Esophagus muscularis mucosa (tissue), 4 donors: ENCODE results near the gene LTBP4. TPM values are rescaled to one million over a fixed set of nuclear protein-coding genes. Genes with fewer than 3 reads are reported as not detected.
A peak's percentile ranks its signal among the peaks of the same experiment; 100 is the strongest.
"Not testable (repeated sequence)": the region's sequence is repeated elsewhere in the genome, so short reads cannot be mapped to it uniquely, and the experiment has no call there.

Experiments
- DNase-seq: peaks from one replicate; pipeline ENCODE4 v3.0.0-alpha.2; 2017; ENCODE audit errors: extremely low spot score
- H3K27ac ChIP-seq, 4 donors: fragments of 200-600 bp; sonication (generic); replicated peaks in 1 of 4; 1 replicate in 3 of 4; 2 replicates in 1 of 4; pipeline ENCODE4 v1.5.1; 2016 to 2019; ENCODE audit warnings: mild to moderate bottlenecking in 1 of 4
- H3K27me3 ChIP-seq, 4 donors: fragments of 200-600 bp; sonication (generic); one replicate each; pipeline versions ENCODE4 v1.5.1 to v1.6.0; 2016 to 2019
- H3K36me3 ChIP-seq, 4 donors: fragments of 200-600 bp; sonication (generic); one replicate each; pipeline ENCODE4 v1.5.1; 2016 to 2019
- H3K4me1 ChIP-seq, 4 donors: fragments of 200-600 bp; sonication (generic); one replicate each; pipeline ENCODE4 v1.5.1; 2016 to 2019
- H3K4me3 ChIP-seq, 4 donors: fragments of 200-600 bp; sonication (generic); 1 replicate in 2 of 4; 2 replicates in 2 of 4; pipeline ENCODE4 v1.5.1; 2016 to 2019; ENCODE audit warnings: mild to moderate bottlenecking in 4 of 4, moderate library complexity in 1 of 4
- H3K9me3 ChIP-seq, 4 donors: fragments of 200-600 bp; sonication (generic); 1 replicate in 3 of 4; 2 replicates in 1 of 4; pipeline ENCODE4 v1.5.1; 2016 to 2019
- EP300 ChIP-seq: sonication (generic); formaldehyde crosslinking; IDR thresholded peaks from one replicate; pipeline ENCODE4 v1.6.1; 2017; ENCODE audit warnings: antibody characterized with exemption
- POLR2A ChIP-seq: fragments of 450-650 bp; IDR thresholded peaks from one replicate; pipeline ENCODE4 v1.6.1; 2017; ENCODE audit warnings: antibody characterized with exemption, moderate library complexity, mild to moderate bottlenecking, low read depth
- POLR2AphosphoS5 ChIP-seq, 2 donors: sonication (generic); formaldehyde crosslinking; IDR thresholded peaks; one replicate each; pipeline ENCODE4 v1.6.1; 2017; ENCODE audit warnings: antibody characterized with exemption in 2 of 2
- WGBS: methylation state at CpG from one replicate; pipeline ENCODE4 v1.1.5; 2018; 5-methylcytosine and 5-hydroxymethylcytosine counted together
- intact Hi-C: fragments of 100-400 bp; cut with DNase I; formaldehyde crosslinking; loops from one replicate; pipeline ENCODE4 v1.15.1; 2023
- total RNA-seq, 4 donors: library from RNA; depleted of rRNA; stranded (reverse); fragments of >200 nt; gene quantifications; one replicate each; pipeline versions ENCODE4 v1.1.0 to v1.2.1, GENCODE V29; 2016
- TF ChIP-seq, protein P1 (sequence below), 3 experiments: fragments of 200-600 bp in 2 of 3; fragments of 450-650 bp in 1 of 3; sonication (generic) in 2 of 3; IDR thresholded peaks; one replicate each; pipeline ENCODE4 v1.5.1; 2017 to 2019; ENCODE audit warnings: antibody characterized with exemption in 3 of 3, mild to moderate bottlenecking in 2 of 3, moderate library complexity in 1 of 3

The LTBP4 gene
- total RNA-seq, 4 donors from 2014 or later: 358 to 430 (median 397) TPM

DNA sequence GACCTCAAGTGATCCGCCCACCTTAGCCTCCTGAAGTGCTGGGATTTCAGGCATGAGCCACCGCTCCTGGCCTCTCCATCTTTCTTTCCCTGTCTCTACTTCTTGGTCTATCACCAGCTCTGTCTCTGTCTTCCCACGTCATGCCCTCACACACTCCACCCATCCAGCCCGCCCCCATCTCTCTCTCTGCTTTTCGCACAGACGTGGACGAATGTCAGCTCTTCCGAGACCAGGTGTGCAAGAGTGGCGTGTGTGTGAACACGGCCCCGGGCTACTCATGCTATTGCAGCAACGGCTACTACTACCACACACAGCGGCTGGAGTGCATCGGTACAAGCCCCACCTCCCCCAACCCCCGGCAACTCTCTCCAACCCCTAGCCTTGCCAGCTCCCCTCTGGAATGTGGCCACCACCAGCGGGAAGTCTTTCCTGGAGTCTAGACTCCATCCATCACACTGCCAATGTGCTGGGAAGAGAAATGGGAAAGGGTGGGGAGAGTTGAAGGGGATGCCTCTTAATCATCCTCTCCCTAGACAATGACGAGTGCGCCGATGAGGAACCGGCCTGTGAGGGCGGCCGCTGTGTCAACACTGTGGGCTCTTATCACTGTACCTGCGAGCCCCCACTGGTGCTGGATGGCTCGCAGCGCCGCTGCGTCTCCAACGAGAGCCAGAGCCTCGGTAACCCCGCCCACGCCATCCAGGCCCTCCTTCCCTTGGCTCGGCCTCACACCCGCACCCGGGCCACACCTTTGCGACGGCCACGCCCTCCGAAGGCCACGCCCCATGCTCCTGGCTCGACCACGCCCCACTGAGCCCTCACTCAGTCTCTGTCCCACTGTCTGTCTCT, 22.5 kb downstream of the LTBP4 start:
- no peak for DNase-seq

DNA sequence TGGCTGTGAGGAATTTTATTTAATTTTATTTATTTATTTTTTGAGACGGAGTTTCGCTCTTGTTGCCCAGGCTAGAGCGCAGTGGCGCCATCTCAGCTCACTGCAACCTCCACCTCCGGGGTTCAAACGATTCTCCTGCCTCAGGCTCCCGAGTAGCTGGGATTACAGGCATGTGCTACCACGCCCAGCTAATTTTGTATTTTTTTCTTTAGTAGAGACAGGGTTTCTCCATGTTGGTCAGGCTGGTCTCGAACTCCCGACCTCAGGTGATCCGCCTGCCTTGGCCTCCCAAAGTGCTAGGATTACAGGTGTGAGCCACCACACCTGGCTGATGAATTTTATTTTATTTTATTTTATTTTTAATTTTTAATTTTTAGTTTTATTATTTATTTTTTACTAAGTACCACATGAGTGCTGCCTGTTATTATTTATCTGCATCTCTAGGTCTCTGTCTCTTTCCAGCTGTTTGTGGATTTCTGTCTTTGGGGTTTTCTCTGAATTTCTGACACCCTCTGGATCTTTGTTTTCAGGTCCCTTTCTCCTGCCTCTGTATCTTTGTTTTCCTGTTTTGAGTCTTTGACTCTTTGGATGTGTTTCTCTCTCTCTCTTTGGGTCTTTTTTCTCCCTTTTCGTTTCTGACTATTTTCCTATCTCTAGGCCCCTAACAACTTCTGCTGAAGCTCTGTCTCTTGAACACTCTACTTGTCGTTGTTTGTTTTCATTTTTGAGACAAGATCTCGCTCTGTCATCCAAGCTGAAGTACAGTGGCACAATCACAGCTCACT, 23.4 kb downstream of the LTBP4 start:
- H3K9me3 ChIP-seq, H3K4me3 ChIP-seq, H3K27me3 ChIP-seq, DNase-seq, intact Hi-C loops, H3K27ac ChIP-seq: not testable (repeated sequence)
- 87% methylated on average over 14 of the region's 14 CpGs for WGBS
- Histone ChIP-seq H3K4me1 (peaks cover 0 to 21% (median 11%) of the 10 kb centered on the region in 4 donors), H3K36me3 (peaks cover 10 to 92% (median 73%) of the 10 kb centered on the region in 4 donors)

More for the DNA sequence above, 22.5 kb downstream of the LTBP4 start:
- WGBS: 58% methylated on average over 37 of the region's 41 CpGs
- no peak for TF ChIP-seq POLR2AphosphoS5 (IDR thresholded peaks at IDR 0.05)
- TF ChIP-seq EP300: no peak
- TF ChIP-seq, protein P1, sequence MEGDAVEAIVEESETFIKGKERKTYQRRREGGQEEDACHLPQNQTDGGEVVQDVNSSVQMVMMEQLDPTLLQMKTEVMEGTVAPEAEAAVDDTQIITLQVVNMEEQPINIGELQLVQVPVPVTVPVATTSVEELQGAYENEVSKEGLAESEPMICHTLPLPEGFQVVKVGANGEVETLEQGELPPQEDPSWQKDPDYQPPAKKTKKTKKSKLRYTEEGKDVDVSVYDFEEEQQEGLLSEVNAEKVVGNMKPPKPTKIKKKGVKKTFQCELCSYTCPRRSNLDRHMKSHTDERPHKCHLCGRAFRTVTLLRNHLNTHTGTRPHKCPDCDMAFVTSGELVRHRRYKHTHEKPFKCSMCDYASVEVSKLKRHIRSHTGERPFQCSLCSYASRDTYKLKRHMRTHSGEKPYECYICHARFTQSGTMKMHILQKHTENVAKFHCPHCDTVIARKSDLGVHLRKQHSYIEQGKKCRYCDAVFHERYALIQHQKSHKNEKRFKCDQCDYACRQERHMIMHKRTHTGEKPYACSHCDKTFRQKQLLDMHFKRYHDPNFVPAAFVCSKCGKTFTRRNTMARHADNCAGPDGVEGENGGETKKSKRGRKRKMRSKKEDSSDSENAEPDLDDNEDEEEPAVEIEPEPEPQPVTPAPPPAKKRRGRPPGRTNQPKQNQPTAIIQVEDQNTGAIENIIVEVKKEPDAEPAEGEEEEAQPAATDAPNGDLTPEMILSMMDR (IDR thresholded peaks at IDR 0.05): no peak
- TF ChIP-seq POLR2A: no peak
- H3K9me3 ChIP-seq: no peaks in the 10 kb centered on the region
- H3K4me1 ChIP-seq: peaks cover 0 to 21% (median 11%) of the 10 kb centered on the region in 4 donors
- H3K4me3 ChIP-seq: no peak overlapping the region
- peaks cover 13 to 92% (median 72%) of the 10 kb centered on the region in 4 donors for H3K36me3 ChIP-seq
- H3K27me3 ChIP-seq: no peaks in the 10 kb centered on the region
- peak overlapping the region in 3 of 4 donors; percentile 23 to 62 (median 34) for H3K27ac ChIP-seq
- intact Hi-C loops: no loop called here

DNA sequence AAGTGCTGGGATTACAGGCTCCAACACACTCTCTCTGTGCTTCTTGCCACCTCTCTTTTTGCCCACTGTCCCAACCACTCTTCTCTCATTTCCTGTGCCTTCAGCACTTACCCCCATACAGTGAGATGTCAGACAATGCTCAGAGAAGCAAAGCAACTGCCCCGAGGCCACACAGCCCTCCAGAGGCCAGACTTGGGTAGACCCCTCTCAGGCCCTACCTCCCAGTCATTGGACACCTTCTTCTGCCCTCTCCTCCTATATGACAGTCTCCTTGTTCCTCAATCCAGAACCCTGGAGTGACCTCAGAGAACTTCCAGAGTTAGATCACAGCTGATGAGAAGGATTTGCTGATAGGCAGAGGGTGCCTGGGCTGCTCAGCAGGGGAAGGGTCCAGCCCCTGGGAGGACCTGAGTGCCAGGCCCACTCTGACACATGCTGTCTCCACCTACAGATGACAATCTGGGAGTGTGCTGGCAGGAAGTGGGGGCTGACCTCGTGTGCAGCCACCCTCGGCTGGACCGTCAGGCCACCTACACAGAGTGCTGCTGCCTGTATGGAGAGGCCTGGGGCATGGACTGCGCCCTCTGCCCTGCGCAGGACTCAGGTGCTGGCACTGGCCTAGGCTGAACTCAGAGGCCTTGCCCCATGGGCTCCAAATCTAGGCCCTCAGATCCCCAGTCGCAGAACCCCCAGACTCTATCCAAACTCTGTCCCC, 24.4 kb downstream of the LTBP4 start:
- no peaks in the 10 kb centered on the region for H3K27me3 ChIP-seq
- H3K27ac ChIP-seq: no peak overlapping the region
- peaks cover 10 to 92% (median 66%) of the 10 kb centered on the region in 4 donors for H3K36me3 ChIP-seq
- peaks cover 0 to 21% (median 9%) of the 10 kb centered on the region in 4 donors for H3K4me1 ChIP-seq
- intact Hi-C loops: no loop called here
- no peaks in the 10 kb centered on the region for H3K9me3 ChIP-seq
- 86% methylated on average over 2 of the region's 7 CpGs for WGBS
- no peak overlapping the region for H3K4me3 ChIP-seq
- no peak for DNase-seq
- TF ChIP-seq POLR2AphosphoS5 (IDR thresholded peaks at IDR 0.05) (no peak), POLR2A (no peak)

DNA sequence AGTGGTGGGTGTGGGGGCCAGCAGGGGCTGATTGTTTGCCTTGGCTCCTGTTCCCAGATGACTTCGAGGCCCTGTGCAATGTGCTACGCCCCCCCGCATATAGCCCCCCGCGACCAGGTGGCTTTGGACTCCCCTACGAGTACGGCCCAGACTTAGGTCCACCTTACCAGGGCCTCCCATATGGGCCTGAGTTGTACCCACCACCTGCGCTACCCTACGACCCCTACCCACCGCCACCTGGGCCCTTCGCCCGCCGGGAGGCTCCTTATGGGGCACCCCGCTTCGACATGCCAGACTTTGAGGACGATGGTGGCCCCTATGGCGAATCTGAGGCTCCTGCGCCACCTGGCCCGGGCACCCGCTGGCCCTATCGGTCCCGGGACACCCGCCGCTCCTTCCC, 25.7 kb downstream of the LTBP4 start:
- peaks cover 0 to 21% (median 9%) of the 10 kb centered on the region in 4 donors for H3K4me1 ChIP-seq
- WGBS: 93% methylated on average over 21 of the region's 24 CpGs
- H3K4me3 ChIP-seq: no peak overlapping the region
- no peak overlapping the region for H3K27ac ChIP-seq
- TF ChIP-seq, protein P1 (IDR thresholded peaks at IDR 0.05): no peak
- TF ChIP-seq POLR2A (no peak), POLR2AphosphoS5 (IDR thresholded peaks at IDR 0.05) (no peak), EP300 (no peak)
- intact Hi-C loops: no loop called here
- peaks cover 0 to 79% (median 53%) of the 10 kb centered on the region in 4 donors for H3K36me3 ChIP-seq
- no peaks in the 10 kb centered on the region for H3K9me3 ChIP-seq
- no peak for DNase-seq
- H3K27me3 ChIP-seq: no peaks in the 10 kb centered on the region

DNA sequence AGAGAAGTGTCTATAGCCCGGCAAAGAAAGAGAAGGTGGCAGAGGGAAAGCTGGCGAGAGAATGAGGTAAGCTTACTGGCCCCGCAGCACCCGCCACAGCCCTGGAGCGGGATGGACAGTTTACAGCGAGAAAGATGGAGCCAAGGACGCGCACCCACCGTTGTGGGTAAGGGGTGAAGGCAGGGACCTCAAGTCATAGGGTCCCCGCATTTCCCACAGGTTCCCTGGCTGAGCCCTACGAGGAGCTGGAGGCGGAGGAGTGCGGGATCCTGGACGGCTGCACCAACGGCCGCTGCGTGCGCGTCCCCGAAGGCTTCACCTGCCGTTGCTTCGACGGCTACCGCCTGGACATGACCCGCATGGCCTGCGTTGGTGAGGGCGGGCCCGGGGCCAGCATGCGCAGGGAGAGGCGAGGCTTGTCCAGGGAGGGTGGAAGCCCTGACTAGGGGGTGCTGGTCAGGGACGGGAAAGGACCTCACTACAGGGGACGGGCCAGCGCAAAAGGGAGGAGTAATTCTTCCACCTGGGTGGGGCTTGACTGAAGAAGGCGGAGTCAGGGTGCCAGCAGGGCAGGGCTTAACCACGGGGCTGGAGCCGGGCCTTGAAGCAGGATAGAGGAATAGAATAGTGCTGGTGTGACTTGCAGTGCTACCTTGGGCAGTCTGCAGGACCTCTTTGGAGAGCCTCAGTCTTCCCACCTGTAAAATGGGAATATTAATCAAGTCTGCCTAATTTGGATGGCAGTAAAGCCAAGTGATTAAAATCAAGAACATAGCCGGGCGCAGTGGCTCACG, 26.5 kb downstream of the LTBP4 start:
- no peak overlapping the region for H3K27ac ChIP-seq
- TF ChIP-seq POLR2AphosphoS5 (IDR thresholded peaks at IDR 0.05): peak in 1 of 2 donors; percentile 31
- no peak for TF ChIP-seq POLR2A
- 91% methylated on average over 31 of the region's 39 CpGs for WGBS
- no peaks in the 10 kb centered on the region for H3K9me3 ChIP-seq
- DNase-seq: no peak
- no peaks in the 10 kb centered on the region for H3K27me3 ChIP-seq
- intact Hi-C loops: no loop called here
- peaks cover 0 to 71% (median 45%) of the 10 kb centered on the region in 4 donors for H3K36me3 ChIP-seq
- H3K4me3 ChIP-seq: no peak overlapping the region
- H3K4me1 ChIP-seq: peaks cover 0 to 14% (median 7%) of the 10 kb centered on the region in 4 donors
